GM08714 (cell line): Measurements from ENCODE around the gene SELENOM.
"Not testable (repeated sequence)": the region's sequence is repeated elsewhere in the genome, so short reads cannot be mapped to it uniquely, and the experiment has no call there.

Experiments used
- H3K4me3 ChIP-seq: fragments of 200-500 bp; sonication (Bioruptor generic); 2 replicates; pipeline ENCODE4 v1.5.1; 2014; ENCODE audit warnings: mild to moderate bottlenecking, low read length, inconsistent platforms
- ZNF274 ChIP-seq: IDR thresholded peaks from 2 replicates; pipeline ENCODE4 v1.6.1; 2012; ENCODE audit warnings: mild to moderate bottlenecking, low read depth, low read length

The SELENOM gene

DNA sequence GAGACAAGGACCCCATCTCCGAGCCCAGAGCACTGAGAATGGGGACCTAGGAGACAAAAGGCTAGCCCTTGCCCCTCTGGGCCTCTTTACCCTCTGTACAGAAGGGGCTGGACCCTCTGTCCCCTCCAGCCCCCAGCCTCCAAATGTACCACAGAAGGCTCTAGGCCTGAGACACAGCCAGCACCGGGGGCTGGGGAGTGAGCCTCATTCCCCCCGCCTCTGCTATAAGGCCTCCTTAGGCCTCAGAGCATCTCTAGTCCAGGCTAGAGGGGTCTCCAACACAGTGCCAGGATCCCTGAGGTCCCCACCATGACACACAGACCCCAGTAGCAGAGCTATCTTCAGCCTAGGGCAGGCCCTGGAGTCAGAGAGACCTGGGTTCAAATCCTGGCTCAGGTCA is 21.4 kb downstream of the SELENOM start:
- no peak overlapping the region; the same call in 1 of the 2 replicates for H3K4me3 ChIP-seq
- no peak for TF ChIP-seq ZNF274

DNA sequence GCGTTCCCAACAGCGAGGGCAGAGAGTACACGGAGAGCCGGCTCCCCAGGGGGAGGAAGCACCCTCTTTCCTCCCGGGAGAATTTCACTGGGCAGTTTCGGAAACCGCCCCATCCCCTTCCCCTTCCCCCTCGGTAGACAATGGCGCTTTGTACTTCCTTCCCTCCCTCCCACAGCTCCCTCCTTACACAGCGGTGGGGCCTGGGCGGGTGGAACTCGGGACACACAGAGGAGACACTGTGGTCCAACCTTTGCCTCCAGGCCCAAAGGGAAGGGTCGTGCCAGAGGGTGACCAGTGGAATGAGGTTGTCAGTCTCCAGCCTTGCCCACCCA is 21.9 kb downstream of the SELENOM start:
- peak overlapping the region; percentile 73; the same call in 1 of the 2 replicates for H3K4me3 ChIP-seq
- no peak for TF ChIP-seq ZNF274

DNA sequence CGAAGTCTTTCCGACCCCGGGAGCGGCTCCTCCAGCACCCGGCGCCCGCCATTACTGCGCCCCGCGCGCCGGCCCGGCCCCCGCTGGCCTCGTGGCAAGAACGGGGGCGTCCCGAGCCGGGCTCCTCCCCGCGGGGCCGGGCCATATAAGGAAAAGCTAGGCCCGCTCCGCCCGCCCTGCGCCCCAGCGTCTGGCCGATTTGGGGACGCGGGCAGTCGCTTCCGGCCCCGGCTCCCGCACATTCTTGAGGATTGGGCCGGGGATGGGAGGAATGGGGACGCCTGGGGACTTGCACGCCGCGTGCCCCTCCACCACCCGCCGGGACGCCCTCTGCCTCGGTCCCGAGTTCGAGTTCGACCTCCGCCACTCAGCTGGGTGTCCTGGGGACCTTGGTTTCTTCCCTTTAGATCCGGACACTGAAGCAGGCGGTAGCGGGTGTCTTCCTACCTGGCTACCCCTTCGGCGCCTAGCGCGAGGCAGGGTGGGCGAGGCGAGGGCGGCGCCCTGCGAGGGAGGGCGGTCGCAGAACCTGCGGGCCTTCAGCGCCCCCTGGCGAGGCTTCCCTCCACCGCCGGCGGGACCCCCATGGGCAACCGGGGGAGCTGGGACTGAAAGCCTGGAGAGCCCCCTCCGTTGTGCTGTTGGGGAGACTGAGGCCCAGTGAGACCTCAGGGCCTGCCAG is 22.4 kb downstream of the SELENOM start:
- peak overlapping the region; percentile 73; the same call in 1 of the 2 replicates for H3K4me3 ChIP-seq
- TF ChIP-seq ZNF274: no peak

DNA sequence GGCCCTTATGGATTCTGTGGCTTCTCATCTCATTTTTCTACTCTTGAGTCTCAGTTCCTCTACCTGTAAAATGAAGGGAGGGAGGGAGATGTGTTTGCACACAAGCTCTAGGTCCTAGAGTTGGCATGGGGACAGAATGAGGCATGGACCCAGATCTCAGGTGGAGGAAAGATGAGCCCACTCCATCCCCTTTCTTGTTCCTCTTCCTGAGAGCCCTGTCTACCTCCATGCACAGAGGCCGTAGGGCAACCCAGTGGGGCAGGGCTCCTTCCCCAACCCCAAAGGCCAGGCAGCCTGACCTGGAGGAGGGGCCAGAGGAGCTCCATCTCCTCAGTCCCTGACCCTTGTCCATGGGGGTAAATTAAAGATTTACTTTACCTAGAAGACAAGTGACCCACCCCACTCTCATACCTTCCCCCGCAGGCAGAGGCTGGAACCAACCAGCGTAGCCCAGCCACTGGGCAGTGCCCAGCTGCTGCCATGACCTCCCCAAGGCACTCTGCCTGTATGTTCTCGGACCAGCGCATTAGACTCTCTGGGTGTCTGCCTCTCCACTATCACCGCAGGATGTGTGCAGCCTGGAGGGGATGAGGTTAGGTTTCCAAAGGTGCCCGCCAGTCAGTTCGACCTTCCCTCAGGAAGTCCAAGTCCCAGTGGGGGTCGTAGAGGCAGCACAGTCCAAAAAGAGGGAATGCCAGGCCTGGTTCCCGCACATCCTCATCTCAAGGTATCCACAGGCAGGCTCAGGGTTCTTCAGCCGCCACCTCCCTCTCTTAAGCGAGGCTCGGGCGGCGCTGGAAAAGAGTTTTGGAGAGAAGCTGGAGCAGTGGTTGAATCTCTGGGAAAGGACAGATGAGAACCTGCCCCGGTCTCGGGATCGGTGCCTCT is 23.2 kb downstream of the SELENOM start:
- peak overlapping the region; percentile 73 for H3K4me3 ChIP-seq
- TF ChIP-seq ZNF274: no peak

DNA sequence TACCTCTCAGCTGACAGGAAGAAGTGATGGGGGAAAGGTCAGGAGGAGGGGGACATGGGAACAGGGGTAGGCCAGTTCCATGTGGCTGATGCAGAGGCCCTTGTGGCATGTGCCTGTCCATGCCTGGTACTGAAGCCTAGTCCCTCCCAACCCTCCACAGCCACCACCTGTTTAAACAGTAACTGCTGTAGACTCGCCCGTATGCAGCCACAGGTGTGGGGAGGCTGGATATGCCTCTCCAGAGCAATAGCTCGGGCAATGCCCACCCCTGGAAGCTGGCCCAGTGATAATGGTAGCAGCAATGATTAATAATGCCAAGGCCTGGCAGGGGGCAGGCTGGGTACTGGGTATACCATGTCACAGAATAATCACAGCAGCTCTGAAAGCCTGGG is 24.0 kb downstream of the SELENOM start:
- TF ChIP-seq ZNF274: no peak
- H3K4me3 ChIP-seq: peak overlapping the region; percentile 73; the same call in 1 of the 2 replicates

DNA sequence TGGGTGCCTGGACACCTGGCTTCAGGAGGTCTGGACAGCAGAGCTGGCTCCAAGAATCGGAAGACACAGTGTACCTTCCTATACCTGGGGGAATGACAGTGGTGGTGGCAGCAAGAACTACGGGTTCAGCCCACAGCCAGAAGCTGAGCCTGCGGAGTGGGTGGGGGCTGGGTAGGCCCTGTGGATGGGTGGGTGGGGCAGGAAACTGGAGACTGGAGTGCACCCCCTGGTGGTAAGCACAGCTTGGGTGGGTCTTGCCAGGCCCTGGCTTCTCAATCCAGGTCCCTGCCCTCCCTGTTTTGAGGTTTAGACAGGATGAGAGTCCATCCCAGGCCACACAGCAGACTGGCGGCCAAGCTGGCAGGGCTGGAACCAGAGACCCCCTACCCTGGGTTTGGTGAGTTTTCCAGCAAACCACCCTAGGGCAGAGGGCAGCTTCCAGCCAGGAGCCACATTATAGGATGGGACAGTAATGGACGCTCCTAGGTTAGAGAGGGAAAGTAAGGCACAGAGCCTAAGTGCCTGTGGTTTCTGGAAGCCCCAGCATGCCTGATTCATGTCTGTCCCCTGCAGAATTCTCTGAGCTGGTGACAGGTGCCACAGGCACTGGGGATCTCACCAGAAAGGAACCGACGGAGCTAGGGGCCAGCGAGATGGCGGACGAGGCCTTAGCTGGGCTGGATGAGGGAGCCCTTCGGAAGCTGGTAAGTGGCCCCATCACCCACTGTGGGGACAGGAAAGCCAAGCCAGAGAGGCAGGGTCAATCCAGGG is 24.6 kb downstream of the SELENOM start:
- no peak for TF ChIP-seq ZNF274
- H3K4me3 ChIP-seq: no peak overlapping the region; the same call in 1 of the 2 replicates

DNA sequence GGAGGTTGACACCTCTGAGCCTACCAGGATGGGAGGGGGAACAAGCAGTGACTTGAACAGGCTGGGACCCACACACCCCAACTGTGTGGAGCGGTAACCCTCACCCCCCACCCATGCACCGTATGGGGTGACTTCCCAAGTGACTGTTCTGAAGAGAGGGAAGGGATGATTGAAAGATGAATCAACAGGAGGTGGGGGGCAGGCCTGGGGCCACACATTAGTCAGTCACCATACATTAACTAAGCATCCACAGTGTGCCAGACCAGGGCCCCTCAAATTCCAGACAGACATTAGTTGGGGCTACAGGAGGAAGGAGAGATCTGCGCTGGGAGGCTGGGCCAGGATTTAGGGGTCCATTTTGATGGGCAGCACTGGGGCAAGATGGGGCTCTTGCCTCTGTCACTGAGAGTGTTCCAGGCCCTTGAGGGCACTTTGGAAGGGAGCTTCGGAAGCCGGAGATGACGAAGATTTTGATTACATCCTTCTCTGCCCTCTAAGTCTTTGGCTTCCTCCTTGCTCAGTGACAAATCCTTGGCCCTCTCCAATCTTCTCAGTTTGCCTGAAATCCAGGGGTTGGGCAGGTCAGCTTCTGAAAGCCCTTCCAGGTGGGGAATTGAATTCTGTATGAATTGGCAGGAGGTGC is 25.3 kb downstream of the SELENOM start:
- peak overlapping the region; percentile 71; the same call in 1 of the 2 replicates for H3K4me3 ChIP-seq
- TF ChIP-seq ZNF274: no peak

DNA sequence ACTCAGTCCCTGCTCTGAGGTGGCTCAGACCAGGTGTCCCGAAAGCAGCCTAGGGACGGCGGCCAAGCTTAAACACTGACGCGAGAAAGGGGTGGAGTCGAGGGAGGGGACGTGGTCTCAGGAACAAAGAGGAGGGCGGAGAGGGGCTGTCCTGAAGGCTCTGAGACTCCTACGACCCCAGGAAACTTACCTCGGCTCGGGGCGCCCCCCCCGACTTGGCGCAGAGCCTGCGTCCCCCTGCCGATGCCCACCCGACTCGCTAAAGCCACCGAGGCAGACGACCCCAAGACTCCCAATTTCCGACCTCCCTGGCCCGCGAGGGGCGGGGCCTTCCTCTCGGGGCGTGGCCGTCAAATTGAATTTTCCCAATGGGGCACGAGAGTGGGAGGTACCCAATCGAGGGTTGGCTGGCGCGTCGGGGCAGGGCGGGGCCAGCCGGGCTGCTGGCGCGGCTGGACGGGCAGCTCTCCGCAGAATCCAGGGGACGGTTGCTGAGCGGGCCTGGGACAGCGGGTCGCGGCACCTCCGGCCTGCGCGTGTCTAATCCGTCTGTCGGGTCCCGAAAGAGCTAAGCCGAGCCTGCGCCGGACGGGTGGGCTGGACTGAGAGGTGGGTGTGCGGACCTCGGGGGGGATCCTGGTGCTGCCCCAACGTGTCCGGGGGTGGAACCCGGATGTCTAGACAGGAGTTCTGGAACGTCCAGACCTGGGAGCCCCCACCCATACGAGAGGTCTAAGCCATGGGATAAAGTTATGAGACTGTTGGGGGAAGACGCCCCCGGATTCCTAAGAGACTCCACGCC is 26.3 kb downstream of the SELENOM start, which contains the start of gene SMTN:
SMTN (plus strand) TSS at position 471 of the 802 bp plus-strand sequence. CDS start 1,941 bp downstream, outside the sequence.
- peak within 1 kb of the TSS; percentile 71 for H3K4me3 ChIP-seq
- no peak for TF ChIP-seq ZNF274

DNA sequence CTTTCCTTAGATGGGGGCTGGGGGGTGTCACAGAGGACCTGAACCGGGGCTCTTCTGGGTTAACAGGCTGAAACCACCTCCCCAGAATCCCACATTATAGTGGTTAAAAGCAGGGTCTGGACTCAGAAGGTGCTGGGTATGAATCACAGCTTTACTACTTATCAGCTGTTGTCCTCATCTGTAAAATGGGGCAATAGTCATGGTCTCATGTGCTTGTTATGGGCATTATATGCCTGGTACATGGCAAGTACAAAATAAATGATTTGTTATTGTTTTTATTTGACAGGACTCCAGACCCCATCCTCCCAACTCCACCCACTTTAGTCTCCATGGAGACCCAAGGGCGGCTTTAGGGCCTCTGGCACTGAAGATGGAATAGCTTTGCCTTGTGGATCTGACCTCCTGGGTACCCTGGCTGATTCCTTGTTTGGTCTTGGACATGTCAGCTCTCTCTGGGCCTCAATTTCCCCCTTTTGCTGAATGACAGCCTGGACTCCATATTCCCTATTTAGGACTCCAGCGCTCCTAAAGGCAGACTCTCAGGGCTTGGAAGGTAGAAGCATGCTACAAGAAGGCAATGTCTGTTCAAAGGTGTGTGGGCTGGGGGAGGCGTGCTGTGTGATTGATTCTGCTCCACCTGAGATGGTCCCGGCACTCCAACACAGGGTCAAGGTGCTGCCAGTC is 27.1 kb downstream of the SELENOM start:
- no peak for TF ChIP-seq ZNF274
- H3K4me3 ChIP-seq: peak overlapping the region; percentile 71; the same call in 1 of the 2 replicates

DNA sequence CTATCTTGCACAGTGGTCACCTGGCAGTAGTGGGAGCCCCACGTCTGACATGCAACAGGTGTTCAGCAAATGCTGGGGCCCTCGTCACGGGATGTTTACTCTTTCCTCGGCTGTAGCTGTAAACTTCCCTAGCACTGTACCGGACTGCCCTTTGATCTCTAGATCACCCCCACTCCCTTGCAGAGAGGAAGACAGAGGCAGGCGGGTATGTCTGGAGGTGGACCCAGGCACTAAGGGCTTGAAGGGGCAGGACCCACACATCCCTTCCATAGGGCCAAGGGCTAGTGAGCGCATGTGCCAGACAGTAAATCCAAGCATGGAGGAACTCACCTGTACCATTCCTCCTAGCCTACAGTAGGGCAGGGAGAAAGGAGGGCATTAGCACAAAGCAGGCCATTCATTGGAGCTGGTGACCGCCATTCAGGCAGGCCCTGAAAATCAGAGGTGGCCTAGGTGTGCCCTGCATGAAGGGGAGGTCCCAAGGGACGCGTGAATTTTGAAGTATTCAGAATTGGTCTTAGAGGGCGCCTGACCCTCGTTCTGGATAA is 28.2 kb downstream of the SELENOM start:
- no peak for TF ChIP-seq ZNF274
- H3K4me3 ChIP-seq: no peak overlapping the region

DNA sequence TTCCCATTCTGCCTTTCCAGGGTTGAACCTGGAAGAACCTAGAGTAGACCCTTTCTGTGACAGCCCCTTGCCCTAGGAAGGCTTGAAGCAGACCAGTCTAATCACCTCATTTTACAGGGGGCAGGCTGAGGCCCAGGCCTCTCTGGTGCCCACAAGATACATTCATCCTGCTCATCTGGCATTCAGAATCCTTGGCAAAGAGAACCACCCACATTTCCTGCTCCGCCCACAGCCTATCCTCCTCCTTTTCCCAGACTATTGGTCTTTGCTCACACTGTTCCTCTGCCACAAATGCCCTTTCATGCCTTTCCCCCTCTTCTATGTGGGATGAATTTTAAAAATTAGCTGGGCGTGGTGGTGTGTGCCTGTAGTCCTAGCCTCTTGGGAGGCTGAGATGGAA is 29.0 kb downstream of the SELENOM start:
- not testable (repeated sequence) for H3K4me3 ChIP-seq

DNA sequence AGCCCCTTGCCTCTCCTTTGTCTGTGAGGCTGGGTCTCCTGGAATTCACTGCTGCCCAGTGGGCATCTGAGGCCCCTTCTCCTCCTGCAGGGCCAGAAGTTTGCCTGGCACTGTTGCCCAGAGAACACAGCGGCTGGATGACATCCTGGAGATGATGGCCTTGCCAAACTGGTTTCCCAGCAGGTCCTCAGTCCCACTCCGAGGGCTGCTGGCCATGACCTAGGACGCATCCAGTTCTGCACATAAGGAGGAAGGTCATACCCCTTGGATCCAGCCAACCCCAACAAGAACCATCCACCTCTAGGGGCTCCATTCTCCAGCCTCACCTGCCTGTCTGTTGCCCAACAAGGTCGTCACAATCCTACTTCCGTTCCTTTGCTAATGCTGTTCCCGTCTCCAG is 29.7 kb downstream of the SELENOM start:
- no peak overlapping the region for H3K4me3 ChIP-seq
- TF ChIP-seq ZNF274: no peak

DNA sequence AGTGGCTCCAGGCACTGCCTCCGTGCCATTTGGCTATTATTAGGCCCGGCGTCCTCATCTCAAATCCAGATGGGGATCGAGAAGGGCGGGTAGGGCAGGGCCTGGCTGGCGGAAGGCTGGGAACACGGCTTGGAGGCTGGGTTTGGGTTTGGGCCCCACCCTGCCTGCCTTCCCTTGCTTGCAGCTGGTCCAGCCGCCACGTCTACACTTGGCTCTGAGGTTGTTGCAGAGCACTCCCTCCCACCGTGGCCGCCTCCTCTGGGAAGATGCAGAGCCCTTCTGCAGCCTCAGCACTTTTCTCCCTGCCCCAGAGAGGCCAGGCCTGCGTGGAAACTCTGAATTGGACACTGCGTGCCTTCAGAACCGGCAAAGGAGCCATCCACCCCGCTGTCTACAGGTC is 31.4 kb downstream of the SELENOM start:
- H3K4me3 ChIP-seq: no peak overlapping the region
- no peak for TF ChIP-seq ZNF274

DNA sequence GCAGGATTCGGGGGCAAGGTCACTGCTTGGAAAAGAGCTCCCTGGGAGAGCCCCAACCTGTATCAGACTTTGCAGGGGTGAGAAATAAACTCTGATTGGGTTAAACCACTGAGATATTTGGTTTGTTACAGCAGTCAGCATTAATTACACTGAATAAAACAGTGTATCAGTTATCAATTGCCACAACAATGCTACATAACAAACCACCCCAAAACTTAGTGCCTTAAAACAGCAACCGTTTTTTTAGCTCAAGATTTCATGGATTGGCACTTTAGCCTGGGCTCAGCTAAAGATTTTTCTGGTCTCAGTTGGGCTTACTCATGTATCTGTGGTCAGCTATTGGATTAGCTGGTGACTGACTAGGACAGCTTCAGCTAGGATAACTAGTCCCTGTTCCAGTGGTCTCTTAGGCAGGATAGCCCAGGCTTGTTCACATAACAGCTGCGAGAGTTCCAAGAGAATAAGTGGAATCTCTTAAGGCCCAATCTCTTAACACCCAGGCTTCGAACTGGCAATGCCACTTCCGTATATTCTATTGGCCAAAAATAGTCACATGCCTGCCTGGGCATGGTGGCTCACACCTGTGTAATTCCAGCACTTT is 33.7 kb downstream of the SELENOM start:
- not testable (repeated sequence) for H3K4me3 ChIP-seq

DNA sequence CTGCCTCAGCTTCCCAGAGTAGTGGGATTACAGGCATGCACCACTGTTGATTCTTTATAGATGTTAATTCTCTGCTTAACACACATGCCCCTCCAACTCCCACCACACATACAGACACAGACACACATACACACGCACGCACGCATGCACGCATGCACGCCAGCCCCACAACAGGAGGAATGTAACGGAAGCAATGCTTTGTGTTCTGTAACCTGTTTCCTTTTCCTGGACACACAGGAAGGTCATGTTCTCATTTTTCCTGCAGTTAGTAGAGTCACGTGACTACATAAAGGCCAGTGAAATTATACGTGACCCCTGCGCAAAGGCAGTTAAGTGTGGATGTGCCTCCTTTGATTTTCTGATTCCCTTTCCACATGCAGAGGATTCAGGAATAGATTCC is 34.2 kb downstream of the SELENOM start:
- not testable (repeated sequence) for H3K4me3 ChIP-seq

DNA sequence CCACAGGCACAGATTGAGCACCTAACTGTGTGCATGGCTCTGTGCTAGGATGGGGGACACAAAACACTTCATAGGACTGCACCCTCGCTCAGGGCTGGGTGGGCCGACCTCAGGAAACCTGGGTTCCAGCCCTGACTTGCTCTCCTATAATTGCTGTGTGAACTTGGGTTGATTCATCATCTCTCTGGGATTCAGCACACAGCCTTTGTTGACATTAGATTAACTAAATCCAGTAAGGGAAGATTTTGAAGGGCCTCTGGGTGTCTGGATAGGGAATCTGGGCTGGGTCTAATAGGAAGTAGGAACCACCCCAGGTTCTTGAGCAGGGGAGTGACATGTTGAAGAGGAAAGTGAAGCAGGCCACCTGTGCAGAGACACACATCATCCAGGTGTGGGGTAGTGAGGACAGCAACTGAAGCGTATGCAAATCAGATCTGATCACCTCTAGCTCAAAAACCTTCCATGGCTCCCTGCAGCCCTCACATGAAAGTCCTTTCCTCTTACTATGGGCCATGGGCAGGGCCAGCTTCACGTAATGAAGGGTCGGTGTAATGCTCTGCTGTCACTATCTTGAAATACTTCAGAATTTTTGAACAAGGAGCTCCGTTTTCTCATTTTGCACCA is 37.6 kb downstream of the SELENOM start:
- H3K4me3 ChIP-seq: not testable (repeated sequence)
